ES-I3 (cell line): Measurements from ENCODE around the gene PHC3.

ENCODE experiments used
- H3K36me3 ChIP-seq: 2 replicates; pipeline ENCODE4 v1.6.1; 2013; ENCODE audit warnings: mild to moderate bottlenecking, low read length, control low read depth, moderate library complexity; ENCODE audit not compliant: insufficient read depth
- H3K4me1 ChIP-seq: 2 replicates; pipeline ENCODE4 v1.6.1; 2013; ENCODE audit warnings: mild to moderate bottlenecking, control low read depth, low read length; ENCODE audit not compliant: insufficient read depth
- H3K9ac ChIP-seq: 2 replicates; pipeline ENCODE4 v1.6.1; 2013; ENCODE audit warnings: low read depth, mild to moderate bottlenecking, low read length, moderate library complexity
- H3K9me3 ChIP-seq: 2 replicates; pipeline ENCODE4 v1.6.1; 2013; ENCODE audit warnings: mild to moderate bottlenecking, low read length, moderate library complexity; ENCODE audit not compliant: control insufficient read depth, insufficient read depth

Gene PHC3

GRCh38 chr3:170044271-170044670 is 137.3 kb downstream of the PHC3 start:
- H3K9me3 ChIP-seq = no peaks in the 10 kb centered on the region
- H3K36me3 ChIP-seq = no peaks in the 10 kb centered on the region
- no peak overlapping the region for H3K9ac ChIP-seq
- H3K4me1 ChIP-seq = peaks cover 6% of the 10 kb centered on the region; the same call in 1 of the 2 replicates

GRCh38 chr3:170043506-170043905 is 138.0 kb downstream of the PHC3 start:
- H3K9me3 ChIP-seq = no peaks in the 10 kb centered on the region
- H3K36me3 ChIP-seq = no peaks in the 10 kb centered on the region
- H3K9ac ChIP-seq = no peak overlapping the region
- H3K4me1 ChIP-seq = peaks cover 6% of the 10 kb centered on the region; the same call in 1 of the 2 replicates

GRCh38 chr3:170040418-170040817 is 141.1 kb downstream of the PHC3 start:
- H3K36me3 ChIP-seq = no peaks in the 10 kb centered on the region

GRCh38 chr3:170038434-170039110 is 143.0 kb downstream of the PHC3 start:
- Histone ChIP-seq H3K9ac (peak overlapping the region; percentile 84), H3K4me1 (peaks cover 6% of the 10 kb centered on the region; the same call in 1 of the 2 replicates), H3K9me3 (no peaks in the 10 kb centered on the region), H3K36me3 (no peaks in the 10 kb centered on the region)

More at GRCh38 chr3:170040418-170040817, 141.1 kb downstream of the PHC3 start:
- H3K9ac ChIP-seq = peak overlapping the region; percentile 36; the same call in 1 of the 2 replicates
- peaks cover 6% of the 10 kb centered on the region; the same call in 1 of the 2 replicates for H3K4me1 ChIP-seq
- no peaks in the 10 kb centered on the region for H3K9me3 ChIP-seq
